Sigmoid colon (tissue), 7 donors: ENCODE data around the gene TRAF3IP3. TPM values are rescaled to one million over a fixed set of nuclear protein-coding genes. Genes with fewer than 3 reads are reported as not detected.

Source experiments
- DNase-seq: peaks from one replicate; pipeline ENCODE4 v3.0.0-alpha.2; 2019
- H3K27ac ChIP-seq, 4 donors: fragments of 200-600 bp; sonication (generic); one replicate each; pipeline ENCODE4 v1.5.1; 2016 to 2019; ENCODE audit warnings: mild to moderate bottlenecking in 1 of 4
- H3K27me3 ChIP-seq, 3 donors: fragments of 200-600 bp; sonication (generic); one replicate each; pipeline ENCODE4 v1.5.1; 2019; ENCODE audit warnings: mild to moderate bottlenecking in 1 of 3
- H3K36me3 ChIP-seq, 4 donors: fragments of 200-600 bp; sonication (generic); one replicate each; pipeline ENCODE4 v1.5.1; 2016 to 2019
- H3K4me1 ChIP-seq, 4 donors: fragments of 200-600 bp; sonication (generic); one replicate each; pipeline ENCODE4 v1.5.1; 2017 to 2019
- H3K4me3 ChIP-seq, 4 donors: fragments of 200-600 bp; sonication (generic); one replicate each; pipeline ENCODE4 v1.5.1; 2017 to 2019; ENCODE audit warnings: mild to moderate bottlenecking in 2 of 4, moderate library complexity in 1 of 4
- H3K9me3 ChIP-seq, 4 donors: fragments of 200-600 bp in 3 of 4; sonication (generic) in 3 of 4; one replicate each; pipeline versions ENCODE4 v1.5.1 to v1.6.1; 2013 to 2019
- CTCF ChIP-seq, 4 experiments: fragments of 450-650 bp in 3 of 4; fragments of 200-600 bp in 1 of 4; IDR thresholded peaks; one replicate each; pipeline ENCODE4 v1.5.1; 2016 to 2019; ENCODE audit warnings: antibody characterized with exemption in 4 of 4, mild to moderate bottlenecking in 3 of 4, moderate library complexity in 2 of 4
- EP300 ChIP-seq, 4 donors: sonication (generic); formaldehyde crosslinking; IDR thresholded peaks; one replicate each; pipeline ENCODE4 v1.6.1; 2017; ENCODE audit warnings: antibody characterized with exemption in 4 of 4
- POLR2A ChIP-seq, 2 donors: fragments of 450-650 bp; IDR thresholded peaks; one replicate each; pipeline ENCODE4 v1.6.1; 2016; ENCODE audit warnings: antibody characterized with exemption in 2 of 2, mild to moderate bottlenecking in 2 of 2, moderate library complexity in 2 of 2
- POLR2AphosphoS5 ChIP-seq, 4 donors: sonication (generic); formaldehyde crosslinking; IDR thresholded peaks; one replicate each; pipeline ENCODE4 v1.6.1; 2017; ENCODE audit warnings: antibody characterized with exemption in 4 of 4
- WGBS, 2 donors: extraction: QIAGEN DNeasy Blood & Tissue Kit; methylation state at CpG; one replicate each; pipeline ENCODE4 v1.1.7; 2013; 5-methylcytosine and 5-hydroxymethylcytosine counted together
- intact Hi-C: fragments of 100-400 bp; cut with DNase I; formaldehyde crosslinking; loops from one replicate; pipeline ENCODE4 v1.15.1; 2023
- polyA plus RNA-seq, 3 donors: library from polyadenylated mRNA; stranded (reverse); fragments of 200-250 nt; gene quantifications; one replicate each; pipeline ENCODE4 v1.2.3, GENCODE V29; 2013
- total RNA-seq, 4 donors: library from RNA; depleted of rRNA; stranded (reverse); fragments of >200 nt; gene quantifications; one replicate each; pipeline ENCODE4 v1.1.0, GENCODE V29; 2016
- donor health status: healthy with polysubstance abuse.
- donor health status: Bipolar disorder and iron deficiency.
- donor health status: healthy.

The TRAF3IP3 gene
- total and polyA plus RNA-seq, 7 donors: 1.1 to 43.7 (median 1.7) TPM

GRCh38 chr1:209741193-209741592 is 14.7 kb upstream of the TRAF3IP3 start:
- no peaks in the 10 kb centered on the region for H3K27me3 ChIP-seq
- H3K4me3 ChIP-seq: no peak overlapping the region
- no peak for DNase-seq
- TF ChIP-seq POLR2AphosphoS5 (IDR thresholded peaks at IDR 0.05) (no peak), CTCF (IDR thresholded peaks at IDR 0.05) (no peak), POLR2A (IDR thresholded peaks at IDR 0.05) (no peak), EP300 (IDR thresholded peaks at IDR 0.05) (no peak)
- peaks cover 0 to 15% (median 10%) of the 10 kb centered on the region in 4 donors for H3K4me1 ChIP-seq
- WGBS, 2 donors: 68 to 86% methylated on average over 3 of the region's 3 CpGs
- H3K9me3 ChIP-seq: no peaks in the 10 kb centered on the region
- intact Hi-C loops: no loop called here
- H3K27ac ChIP-seq: no peak overlapping the region
- no peaks in the 10 kb centered on the region for H3K36me3 ChIP-seq

GRCh38 chr1:209741889-209742288 is 14.0 kb upstream of the TRAF3IP3 start:
- peaks cover 0 to 15% (median 10%) of the 10 kb centered on the region in 4 donors for H3K4me1 ChIP-seq
- H3K27ac ChIP-seq: peak overlapping the region; percentile 20 to 40 (median 24)
- no peaks in the 10 kb centered on the region for H3K36me3 ChIP-seq
- intact Hi-C loops: no loop called here
- H3K4me3 ChIP-seq: peak overlapping the region in 1 of 4 donors; percentile 4
- 84 to 90% methylated on average over 2 of the region's 2 CpGs for WGBS, 2 donors
- H3K27me3 ChIP-seq: no peaks in the 10 kb centered on the region
- no peak for DNase-seq
- H3K9me3 ChIP-seq: no peaks in the 10 kb centered on the region
- TF ChIP-seq POLR2A (IDR thresholded peaks at IDR 0.05) (no peak), CTCF (IDR thresholded peaks at IDR 0.05) (no peak), POLR2AphosphoS5 (IDR thresholded peaks at IDR 0.05) (no peak), EP300 (IDR thresholded peaks at IDR 0.05) (no peak)

- intact Hi-C loops: no loop called here
- peak overlapping the region in 1 of 4 donors; percentile 4 for H3K4me3 ChIP-seq
- TF ChIP-seq CTCF (IDR thresholded peaks at IDR 0.05) (no peak), POLR2A (IDR thresholded peaks at IDR 0.05) (no peak), POLR2AphosphoS5 (IDR thresholded peaks at IDR 0.05) (no peak), EP300 (IDR thresholded peaks at IDR 0.05) (no peak)
- H3K9me3 ChIP-seq: no peaks in the 10 kb centered on the region
- no peak for DNase-seq
- no peaks in the 10 kb centered on the region for H3K27me3 ChIP-seq
- peaks cover 0 to 19% (median 12%) of the 10 kb centered on the region in 4 donors for H3K4me1 ChIP-seq
- H3K27ac ChIP-seq: peak overlapping the region; percentile 20 to 40 (median 24)
- no peaks in the 10 kb centered on the region for H3K36me3 ChIP-seq
- WGBS, 2 donors: 66 to 67% methylated on average over 8 of the region's 8 CpGs
Measured at GRCh38 chr1:209742409-209743144, 13.3 kb upstream of the TRAF3IP3 start.

GRCh38 chr1:209743145-209743482 is 12.7 kb upstream of the TRAF3IP3 start:
- Histone ChIP-seq H3K9me3 (no peaks in the 10 kb centered on the region), H3K27me3 (no peaks in the 10 kb centered on the region), H3K27ac (peak overlapping the region in 2 of 4 donors; percentile 25 to 40), H3K36me3 (no peaks in the 10 kb centered on the region), H3K4me3 (no peak overlapping the region), H3K4me1 (peaks cover 0 to 19% (median 14%) of the 10 kb centered on the region in 4 donors)
- peak; percentile 68 for DNase-seq
- no peak for TF ChIP-seq EP300 (IDR thresholded peaks at IDR 0.05)
- TF ChIP-seq CTCF (IDR thresholded peaks at IDR 0.05): no peak
- TF ChIP-seq POLR2AphosphoS5 (IDR thresholded peaks at IDR 0.05): no peak
- TF ChIP-seq POLR2A (IDR thresholded peaks at IDR 0.05): no peak
- WGBS, 2 donors: 60 to 72% methylated on average over 2 of the region's 2 CpGs
- intact Hi-C loops: no loop called here
